Measurements from ENCODE around the gene GUCA1A.
"Not testable (repeated sequence)": the region's sequence is repeated elsewhere in the genome, so short reads cannot be mapped to it uniquely, and the experiment has no call there.

Gene GUCA1A

GRCh38 chr6:42148058-42148457 is 25.1 kb upstream of the GUCA1A start:
- no peak for DNase-seq

- no peak for DNase-seq
Measured at GRCh38 chr6:42150254-42150653, 22.9 kb upstream of the GUCA1A start.

GRCh38 chr6:42152024-42152423 is 21.1 kb upstream of the GUCA1A start:
- DNase-seq: no peak

GRCh38 chr6:42152528-42153213 is 20.5 kb upstream of the GUCA1A start:
- DNase-seq: not testable (repeated sequence)

GRCh38 chr6:42153921-42154320 is 19.2 kb upstream of the GUCA1A start:
- DNase-seq: no peak

- DNase-seq: no peak
Measured at GRCh38 chr6:42154461-42155209, 18.5 kb upstream of the GUCA1A start.

GRCh38 chr6:42155293-42155692 is 17.9 kb upstream of the GUCA1A start:
- DNase-seq: no peak

GRCh38 chr6:42156638-42157037 is 16.5 kb upstream of the GUCA1A start:
- DNase-seq: no peak

GRCh38 chr6:42158011-42158410 is 15.2 kb upstream of the GUCA1A start:
- no peak for DNase-seq

- no peak for DNase-seq
Measured at GRCh38 chr6:42158631-42159030, 14.5 kb upstream of the GUCA1A start.

GRCh38 chr6:42159431-42160024 is 13.6 kb upstream of the GUCA1A start:
- DNase-seq: no peak

GRCh38 chr6:42162384-42162783 is 10.8 kb upstream of the GUCA1A start:
- no peak for DNase-seq

- DNase-seq: no peak
Measured at GRCh38 chr6:42162812-42163211, 10.4 kb upstream of the GUCA1A start.

GRCh38 chr6:42163981-42164380 is 9.2 kb upstream of the GUCA1A start:
- no peak for DNase-seq

- DNase-seq: no peak
Measured at GRCh38 chr6:42165016-42165415, 8.1 kb upstream of the GUCA1A start.

- DNase-seq: peak; percentile 76
Measured at GRCh38 chr6:42166444-42167141, 6.6 kb upstream of the GUCA1A start.

- DNase-seq: no peak
Measured at GRCh38 chr6:42168650-42169049, 4.5 kb upstream of the GUCA1A start.

GRCh38 chr6:42169780-42170179 is 3.4 kb upstream of the GUCA1A start:
- not testable (repeated sequence) for DNase-seq

GRCh38 chr6:42171813-42172581 is 1.2 kb upstream of the GUCA1A start:
- no peak for DNase-seq

GRCh38 chr6:42175860-42176259 is 2.7 kb downstream of the GUCA1A start:
- no peak for DNase-seq

GRCh38 chr6:42176981-42177380 is 3.8 kb downstream of the GUCA1A start:
- no peak for DNase-seq

- no peak for DNase-seq
Measured at GRCh38 chr6:42177514-42178364, 4.6 kb downstream of the GUCA1A start.

Measured in activated CD4-positive, alpha-beta T cell treated with anti-CD3 and anti-CD28 coated beads, Interleukin-2, amount 50 U/mL, for 16 hours (primary cell).